Measurements from ENCODE around the gene THEM4.
A peak's percentile ranks its signal among the peaks of the same experiment; 100 is the strongest.

Gene THEM4

DNA sequence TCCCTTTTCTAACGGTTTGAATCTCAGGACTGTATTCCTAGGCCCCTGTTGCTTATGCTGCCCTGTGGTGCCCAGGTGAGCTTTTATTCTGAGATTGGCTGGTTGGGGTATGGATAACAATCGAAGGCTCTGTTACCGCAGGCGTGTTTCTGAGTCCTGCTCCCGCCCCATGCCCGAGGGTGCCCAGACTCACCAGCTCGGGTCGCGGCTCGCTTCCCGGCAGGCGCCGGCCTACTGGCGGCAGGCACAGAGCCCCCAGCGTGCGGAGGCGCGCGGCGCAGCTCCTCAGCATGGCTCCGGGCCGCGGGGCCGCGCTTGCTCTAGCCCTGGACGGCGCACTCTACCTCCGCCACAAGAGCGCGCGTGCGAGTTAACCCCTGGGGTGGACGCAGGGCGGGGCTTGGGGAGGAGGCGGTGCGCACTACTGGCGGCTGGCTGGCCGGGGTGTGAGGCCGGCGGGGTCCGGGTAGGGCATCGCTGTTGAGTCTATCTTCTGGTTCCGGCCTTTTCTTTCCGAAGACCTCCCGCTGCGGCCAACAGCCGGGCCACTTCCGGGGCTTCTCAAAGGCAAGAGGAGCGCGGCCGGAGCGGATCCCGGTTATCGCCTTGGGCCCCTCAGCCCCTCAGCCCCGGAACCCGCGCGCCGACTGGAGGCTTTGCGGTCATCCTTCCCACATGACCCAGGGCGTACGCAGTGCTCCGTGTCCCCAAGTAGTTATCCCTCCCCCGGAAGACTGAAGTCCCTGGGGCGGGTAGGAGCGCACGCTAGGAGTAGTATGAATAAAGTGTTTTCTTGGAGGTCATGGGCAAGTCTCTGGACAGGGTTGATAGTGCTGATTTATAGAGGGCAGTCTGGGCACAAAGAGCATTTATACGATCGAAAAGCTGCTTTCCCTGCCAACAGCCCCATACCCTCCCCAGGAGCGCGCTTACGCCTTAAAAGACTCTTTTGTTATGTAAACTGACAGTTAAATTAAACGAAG is at the start of gene THEM4:
TSS of gene THEM4 (minus strand) at position 345 of the 983 bp plus-strand sequence. CDS start at position 292, 53 bp downstream.
- peak; percentile 90 for DNase-seq

DNA sequence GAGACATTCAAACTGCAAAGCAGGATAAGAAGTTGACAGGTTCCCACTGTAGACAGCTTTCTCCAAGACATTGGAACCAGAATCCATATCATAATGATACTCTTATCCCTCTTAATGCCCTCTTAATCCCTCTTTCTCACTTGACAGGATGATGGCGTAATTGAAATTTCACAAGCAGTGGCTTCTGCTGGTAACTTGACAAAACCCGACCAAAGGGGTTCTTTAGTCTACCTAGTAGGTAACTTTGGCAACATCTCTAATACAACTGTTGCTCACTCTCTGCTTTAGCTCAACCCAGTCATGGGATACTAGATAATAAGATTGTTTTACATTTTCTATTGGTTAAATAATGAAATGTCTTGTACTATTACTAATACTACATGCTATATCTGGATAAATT is 49.6 kb upstream of the THEM4 start:
- no peak for DNase-seq

DNA sequence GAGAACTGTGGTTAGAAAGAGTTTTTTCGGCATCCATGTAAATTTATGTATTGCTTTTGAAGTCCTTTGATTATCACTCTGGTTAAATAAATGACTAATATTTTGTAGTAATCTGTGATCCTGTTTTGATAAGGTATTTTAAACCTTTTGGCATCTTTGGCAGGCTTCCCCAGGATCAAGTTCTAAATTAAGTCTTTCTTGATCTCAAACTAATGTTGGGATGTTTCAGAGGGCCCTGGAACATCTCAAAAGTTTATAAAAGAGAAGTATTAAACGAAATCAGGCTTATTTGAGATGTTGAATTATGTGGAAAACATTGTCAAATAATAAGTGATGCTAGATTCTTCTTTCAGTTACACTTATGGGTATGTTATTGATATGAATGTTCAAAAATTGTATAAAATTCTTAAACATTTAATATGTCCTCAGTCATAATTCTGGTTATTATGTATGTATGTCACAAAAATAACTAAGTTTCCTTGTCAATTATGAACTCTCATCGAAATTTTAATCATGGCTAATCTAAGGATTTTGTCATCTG is 47.7 kb upstream of the THEM4 start:
- DNase-seq = no peak

DNA sequence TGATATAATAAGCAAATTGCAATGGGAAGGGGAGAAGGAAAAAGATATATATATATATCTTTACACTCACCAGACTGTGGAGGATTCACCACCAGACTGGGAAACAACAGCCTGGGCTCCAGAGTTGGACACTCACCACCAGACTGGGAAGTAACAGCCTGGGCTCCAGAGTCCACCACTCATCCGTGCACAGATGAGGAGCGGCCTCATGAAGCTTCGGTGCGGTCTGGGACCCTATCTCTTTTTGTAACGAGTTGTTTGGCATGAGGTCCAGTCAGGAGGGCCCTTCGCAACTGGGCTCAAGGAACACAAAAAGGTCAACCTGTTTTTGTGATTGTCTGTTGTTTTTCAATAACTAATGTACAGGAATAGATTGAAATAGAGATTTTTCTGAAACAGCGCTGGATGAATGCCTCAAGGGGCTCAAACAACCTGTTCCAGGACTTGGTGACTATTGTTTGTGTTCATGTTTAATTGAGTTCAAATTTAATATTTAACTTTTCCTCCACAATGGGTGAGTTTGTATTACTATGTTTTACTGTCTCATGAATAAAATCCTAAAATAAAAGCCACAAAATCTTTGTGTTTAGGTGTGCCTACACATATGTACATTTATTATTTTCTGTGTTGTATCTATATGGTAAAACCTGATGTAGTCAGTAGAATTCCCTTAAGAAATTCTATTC is 44.2 kb upstream of the THEM4 start:
- DNase-seq = no peak

DNA sequence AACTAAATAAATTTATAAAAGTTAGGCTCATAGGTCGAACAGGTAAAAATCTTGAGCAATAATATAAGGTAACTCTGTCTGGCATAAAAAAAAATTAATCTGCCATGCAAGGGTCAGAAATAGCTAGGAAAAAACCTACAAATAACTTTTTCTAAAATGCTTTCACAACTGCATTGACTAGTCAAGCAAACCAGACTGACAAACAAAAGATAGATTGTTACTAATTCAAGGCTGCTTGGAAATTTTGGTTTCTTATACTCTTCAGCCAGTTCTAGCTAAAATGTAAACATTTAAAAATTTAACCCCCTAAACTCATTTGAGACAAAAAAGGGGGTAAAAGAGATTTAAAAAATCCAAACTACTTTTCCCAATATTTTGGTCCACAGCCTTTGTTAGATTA is 43.5 kb upstream of the THEM4 start:
- DNase-seq = no peak

DNA sequence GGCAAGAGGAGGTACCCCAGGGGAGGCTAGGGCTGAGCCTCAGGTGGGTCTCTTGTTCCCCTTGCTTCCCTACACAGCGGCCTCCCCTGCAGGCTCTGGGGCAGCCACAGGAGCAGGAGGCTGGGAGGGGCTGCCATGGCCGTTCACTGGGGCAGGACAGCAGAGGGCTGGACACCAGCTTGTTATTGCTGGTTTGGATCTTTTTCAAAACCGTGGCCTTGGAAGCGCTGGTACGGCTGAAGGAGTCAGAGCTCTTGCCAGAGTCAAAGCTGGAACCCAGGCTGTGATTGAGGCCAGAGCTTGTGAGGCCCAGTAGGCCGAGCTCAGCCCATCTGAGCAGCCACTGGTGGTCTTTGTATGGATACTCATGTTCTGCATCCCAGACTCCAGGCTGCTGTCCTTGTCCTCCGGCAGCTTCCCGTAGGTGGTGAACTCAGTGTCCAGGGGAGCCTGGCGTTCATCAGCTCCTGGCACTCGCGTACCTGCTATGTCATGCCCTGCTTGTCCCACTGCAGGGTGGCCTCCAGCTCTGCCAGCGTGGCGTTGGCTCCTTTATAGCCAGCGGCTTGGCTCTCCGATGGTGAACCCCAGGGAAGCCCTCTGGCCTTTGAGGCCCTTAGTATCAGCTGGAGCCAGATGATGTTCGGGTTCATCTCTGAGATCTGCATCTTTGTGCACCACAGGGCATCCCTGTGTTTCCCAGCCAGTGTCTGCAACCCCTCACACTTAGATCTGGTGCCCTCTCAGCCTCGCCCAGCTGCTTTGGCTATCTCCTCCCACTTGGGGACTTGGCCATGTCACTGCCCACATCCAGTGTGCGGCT is 40.3 kb upstream of the THEM4 start:
- no peak for DNase-seq

DNA sequence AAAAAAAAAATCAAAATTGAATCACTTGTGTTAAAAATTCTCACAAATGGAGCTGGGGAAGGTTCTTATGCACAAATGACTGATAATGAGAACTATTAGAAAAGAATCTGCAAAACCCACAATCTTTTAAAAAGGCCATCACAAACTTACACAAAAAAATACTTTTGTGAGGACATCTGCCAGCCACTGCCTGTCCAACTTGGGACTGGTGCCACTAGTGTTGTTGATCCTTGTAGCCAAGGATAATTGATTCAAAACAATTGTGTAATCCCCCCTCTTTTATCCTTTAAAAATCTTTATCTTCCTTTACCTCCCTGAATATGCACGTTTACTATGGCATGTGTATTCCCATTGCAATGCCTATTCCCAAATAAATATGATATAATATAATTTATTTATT is 39.2 kb upstream of the THEM4 start:
- DNase-seq = no peak

DNA sequence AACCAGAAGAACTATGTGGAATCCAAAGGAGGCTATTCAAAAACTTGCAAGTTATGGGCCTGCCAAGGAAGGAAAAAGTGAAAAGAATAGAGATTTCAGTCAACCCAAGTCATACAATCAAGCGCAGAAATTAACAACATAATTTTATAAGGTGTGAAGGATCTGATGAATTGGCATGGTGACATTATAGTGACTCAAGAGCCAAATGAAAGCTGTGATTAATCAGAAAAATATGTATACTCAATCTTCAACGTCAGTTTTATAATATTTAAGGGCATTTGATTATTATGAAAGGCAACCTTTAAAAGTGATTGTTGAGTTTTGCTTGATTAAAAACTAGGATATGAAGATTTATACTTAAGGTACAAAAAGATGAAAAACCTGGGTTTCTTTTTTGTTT is 37.8 kb upstream of the THEM4 start:
- DNase-seq = no peak

DNA sequence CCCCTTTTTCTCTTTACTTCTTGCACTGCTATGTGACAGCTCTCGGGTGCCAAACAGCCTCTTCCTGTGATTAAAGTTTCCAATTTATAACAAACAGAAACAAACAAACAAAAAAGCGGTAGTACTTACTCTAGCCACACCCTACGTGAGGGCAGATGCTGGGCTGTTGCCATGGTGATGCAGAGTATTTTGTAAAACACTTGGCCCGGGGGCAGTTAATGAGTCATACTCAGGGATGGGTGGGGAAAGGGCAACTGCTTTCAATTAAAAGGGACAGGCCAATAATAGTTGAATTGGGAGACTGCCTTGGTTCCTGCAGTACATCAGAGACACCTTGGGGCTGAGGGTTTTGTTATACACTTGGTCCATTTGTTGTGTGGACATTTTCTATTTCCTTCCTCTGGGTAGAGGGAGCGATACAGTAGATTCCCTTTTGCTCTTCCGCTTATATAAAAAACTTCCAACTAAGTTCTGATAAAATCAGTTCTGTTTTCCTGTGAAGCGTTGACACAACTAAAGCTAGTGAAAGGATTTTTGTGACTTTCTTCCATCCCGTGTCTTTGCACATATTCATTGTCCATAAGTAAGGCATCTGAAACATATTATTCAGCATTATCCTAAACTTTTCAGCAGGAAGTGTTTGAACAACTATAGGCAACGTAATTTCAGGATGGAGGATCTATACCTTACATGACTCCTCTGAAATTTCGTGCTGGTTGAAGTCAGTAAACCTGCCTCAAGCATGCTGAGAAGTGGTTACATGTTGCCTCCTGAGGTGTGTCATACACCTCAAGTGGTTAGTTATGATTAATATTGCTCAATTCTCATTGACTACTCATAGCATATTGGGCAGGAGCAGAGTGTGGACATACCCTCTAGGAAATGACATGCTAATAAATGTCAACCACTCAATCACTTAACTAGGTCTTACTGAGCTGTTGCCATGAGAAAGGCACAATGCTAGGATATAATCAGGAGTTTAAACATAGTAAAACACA is 36.7 kb upstream of the THEM4 start:
- DNase-seq = peak; percentile 78

DNA sequence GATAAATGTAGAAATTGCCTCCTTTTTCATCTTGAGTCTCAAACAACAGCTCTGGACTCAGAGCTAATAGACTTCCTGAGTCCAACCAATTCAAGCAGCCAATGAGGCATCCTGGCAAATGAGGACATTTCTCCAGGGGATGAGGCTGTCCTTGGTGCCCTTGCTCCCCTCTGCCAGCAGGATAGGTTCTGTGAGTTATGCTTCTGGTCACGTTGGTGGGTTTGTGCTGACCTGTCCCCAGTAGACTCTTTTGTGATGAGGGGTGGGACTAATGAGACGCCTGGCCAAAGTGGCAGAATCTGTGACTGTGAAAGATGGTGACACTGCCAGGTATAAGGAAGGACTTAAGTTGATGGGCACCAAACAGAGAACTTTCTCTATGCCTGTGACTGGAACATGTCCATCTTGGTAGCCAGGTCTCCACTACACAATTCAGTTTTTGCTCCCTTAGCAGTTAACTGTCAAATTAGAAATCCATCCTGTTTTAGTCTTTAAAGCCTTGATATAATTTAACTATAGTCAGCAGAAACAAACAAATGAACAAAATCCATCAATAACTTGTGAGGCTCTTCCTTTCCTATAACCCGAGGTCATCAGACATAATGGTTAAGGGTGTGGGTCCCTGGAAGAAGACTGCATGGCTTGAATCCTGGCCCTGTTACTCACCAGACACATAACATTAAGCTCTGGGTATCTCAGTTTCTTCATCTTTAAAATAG is 35.7 kb upstream of the THEM4 start:
- no peak for DNase-seq

DNA sequence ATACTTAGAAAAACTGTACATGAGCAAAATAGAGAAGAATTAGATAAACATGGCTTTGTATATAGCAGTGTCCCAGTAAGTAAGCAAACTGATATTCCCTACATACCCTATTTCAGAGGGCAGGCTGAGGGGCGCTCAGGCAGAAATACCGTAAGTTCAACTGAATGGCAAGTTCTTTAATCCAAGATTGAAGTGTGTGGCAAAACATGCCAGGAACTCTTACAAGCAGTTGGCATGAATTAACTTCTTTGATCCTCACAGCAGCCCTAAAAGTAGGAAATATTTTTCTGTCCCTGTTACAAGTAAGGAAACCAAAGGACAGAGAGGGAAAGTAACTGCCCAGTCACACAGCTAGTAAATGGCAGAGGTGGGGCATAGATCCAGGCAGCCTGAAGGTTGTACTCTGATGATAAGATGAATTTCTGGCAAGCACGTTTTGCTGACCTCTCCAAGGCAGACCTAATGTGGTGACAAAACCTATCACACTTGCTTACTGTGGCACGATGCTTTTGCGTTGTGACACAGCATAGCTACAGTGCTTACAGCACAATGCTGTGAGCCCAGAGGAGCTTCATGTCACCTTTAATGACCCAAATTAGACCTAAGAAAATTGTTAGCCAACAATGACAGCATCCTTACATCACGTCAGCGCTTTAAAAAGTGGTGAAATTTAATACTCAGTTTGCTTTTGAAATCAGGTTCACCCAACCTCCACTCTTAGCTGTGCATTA is 35.0 kb upstream of the THEM4 start:
- DNase-seq = no peak

DNA sequence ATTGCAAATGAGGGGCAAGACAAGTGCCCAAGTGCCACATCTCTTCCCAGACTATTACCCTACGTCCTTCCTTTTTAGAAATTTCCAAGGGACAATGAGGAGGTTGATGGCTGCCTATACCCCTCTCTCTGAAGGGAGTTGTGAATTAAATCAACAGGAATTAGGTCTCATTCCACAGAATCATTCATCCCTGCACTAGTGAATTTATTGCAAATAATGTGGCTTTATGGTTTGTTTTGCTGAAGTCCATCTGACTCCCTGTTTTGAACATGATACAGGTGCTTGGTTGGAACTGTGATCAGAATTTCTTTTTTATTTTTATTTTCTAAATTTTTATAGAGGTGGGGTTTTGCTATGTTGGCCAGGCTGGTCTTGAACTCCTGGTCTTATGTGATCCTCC is 34.3 kb upstream of the THEM4 start:
- DNase-seq = no peak

DNA sequence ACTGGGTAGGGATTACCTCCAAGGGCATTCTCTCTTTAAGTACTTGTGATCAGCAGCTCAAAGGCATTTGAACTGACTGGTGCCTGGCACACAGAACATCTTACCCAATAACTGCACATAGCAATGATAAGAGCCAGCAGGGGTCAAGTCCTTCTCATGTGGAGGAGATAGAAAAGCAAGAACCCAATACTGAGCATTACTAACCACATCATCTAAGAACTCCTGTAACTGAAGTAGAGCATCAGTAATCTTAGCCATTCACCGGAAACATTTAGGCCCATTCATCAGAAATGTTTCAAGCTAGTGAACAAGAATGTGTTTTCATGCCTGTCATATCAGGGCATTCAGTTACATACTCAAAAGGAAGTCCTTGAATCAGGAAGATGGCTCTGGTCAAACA is 33.6 kb upstream of the THEM4 start:
- DNase-seq = no peak

DNA sequence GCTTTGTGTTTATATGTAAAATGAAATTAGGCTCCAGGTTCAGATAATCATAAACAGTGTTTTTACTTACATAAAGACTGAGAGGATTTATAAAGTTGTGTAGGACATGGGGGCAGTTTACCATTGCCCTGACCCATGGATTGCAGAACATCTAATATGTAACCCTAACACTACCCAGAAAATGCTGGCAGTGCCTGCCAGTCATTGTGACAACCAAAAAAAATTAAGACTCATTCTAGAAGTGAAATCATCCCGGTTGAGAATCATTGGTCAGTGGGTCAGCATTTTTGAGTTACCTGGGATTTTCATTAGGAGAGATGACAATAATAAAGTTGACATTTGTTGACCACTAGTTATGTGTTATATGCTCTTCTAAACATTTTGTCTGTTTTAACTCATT is 31.2 kb upstream of the THEM4 start:
- DNase-seq = no peak

DNA sequence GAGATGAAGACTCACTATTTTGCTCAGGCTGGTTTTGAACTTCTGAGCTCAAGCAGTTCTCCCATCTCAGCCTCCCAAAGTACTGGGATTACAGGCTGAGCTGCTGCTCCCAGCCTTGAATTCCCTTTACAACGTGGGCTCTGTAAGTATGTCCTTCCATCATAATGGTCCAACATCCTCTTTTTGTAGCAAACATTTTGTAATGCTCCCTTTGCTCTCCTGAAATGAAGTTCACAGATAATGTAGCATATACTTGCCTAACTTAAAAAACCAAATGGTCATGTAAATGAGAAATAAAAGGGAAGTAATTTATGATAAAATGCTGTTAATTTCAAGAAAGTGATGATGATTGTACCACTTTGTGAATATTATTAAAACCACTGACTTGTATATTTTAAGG is 30.5 kb upstream of the THEM4 start:
- no peak for DNase-seq

DNA sequence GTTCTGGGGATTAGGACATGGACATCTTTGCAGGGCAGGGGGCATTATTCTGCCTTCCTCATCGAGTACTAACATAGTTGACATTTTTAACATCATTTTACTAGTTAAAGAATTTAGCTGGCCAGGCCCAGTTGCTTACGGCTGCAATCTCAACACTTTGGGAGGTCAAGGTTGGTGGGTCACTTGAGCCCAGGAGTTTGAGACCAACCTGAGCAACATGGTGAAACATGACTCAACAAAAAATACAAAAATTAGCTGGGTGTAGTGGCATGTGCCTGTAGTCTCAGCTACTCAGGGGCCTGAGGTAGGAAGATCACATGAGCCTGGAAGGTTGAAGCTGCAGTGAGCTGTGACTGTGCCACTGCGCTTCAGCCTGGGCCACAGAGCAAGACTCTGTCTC is 29.8 kb upstream of the THEM4 start:
- DNase-seq = no peak

DNA sequence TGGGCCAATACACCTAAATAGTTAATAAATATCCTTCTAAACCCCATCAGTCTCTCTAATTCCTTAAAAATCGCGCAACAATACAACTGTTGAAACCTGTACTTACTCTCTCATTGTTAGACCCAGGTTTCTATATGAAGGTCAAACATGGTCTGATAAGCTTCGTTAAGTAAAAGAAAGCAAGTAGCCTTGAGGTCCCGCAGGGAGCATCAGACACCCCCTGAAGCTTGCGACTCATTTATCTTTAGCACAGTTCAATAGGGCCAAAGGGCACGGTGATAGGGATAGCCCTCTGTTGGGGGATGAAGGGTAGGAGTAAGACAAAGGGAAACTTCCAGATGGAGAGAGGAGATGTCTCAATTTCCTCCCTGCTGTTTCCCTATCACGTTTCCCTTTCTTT is 27.3 kb upstream of the THEM4 start:
- DNase-seq = no peak

DNA sequence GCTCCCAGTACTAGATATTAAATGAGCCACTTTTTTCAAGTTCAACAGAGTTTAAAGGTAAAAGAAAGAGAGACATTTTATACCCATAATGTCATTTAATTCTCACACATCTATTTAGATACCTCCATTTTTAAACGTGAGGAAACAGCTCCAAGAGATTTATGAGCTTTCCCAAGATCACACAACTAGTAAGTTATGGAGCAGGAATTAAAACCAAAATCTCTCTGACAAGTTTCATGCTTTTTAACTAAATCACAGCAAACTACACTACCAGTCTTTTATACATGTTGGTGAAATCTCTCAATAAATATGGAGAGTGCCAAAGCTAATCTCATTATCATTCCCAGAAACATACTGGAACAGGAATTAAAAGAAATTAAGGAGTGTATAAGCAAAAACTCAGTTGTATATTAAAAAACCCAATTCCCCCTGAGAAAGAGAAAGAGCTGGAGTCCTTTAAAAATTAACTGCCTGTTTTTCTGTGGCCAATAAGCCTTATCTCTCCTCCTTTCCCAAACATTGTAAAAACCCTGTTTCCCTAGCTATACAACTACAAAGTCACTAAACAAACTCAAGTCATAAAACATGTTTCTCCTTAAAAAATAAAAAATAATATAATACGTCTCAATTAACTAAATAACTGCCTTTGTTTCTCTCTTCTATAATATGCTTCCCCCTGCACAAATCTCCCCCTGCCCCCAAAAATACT is 26.7 kb upstream of the THEM4 start:
- DNase-seq = no peak

DNA sequence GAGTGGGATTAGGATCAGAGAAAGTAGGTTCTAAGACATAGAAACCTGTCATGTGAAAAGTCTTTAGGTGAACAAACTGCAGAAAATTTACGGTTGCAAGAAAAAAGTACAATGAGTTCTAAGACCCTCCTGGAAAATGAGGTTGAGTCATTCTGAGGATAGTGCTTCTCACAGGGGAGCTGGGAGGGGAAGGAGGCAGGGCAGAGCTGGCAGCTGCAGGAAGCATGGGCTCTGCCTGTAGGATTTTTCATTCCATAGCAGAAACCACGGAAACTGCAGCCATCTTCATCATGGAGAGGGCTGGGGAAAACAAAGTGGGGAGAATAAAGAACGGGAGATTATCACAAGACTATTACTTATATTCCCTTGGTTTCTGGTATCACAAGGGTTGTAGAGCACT is 25.8 kb upstream of the THEM4 start:
- DNase-seq = no peak

DNA sequence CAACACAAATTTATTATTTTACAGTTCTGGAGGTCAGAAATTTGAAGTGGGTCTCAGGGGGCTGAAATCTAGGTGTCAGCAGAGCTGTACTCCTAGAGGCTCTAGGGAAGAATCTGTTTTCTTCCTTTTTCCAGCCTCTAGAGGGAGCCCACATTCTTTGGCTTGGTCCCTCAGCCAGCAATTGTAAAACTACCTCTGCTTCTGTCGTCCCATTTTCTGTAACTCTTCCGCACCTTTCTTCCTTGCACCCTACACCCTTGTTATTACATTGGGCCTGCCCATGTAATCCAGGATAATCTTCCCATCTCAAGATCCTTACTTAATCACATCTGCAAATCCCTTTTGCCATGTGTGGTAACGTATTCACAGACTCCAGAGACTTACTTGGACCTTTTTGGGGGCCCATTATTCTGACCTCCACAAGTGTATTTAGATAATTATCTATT is 24.8 kb upstream of the THEM4 start:
- peak; percentile 33 for DNase-seq

Data from activated CD4-positive, alpha-beta T cell treated with anti-CD3 and anti-CD28 coated beads, Interleukin-2, amount 50 U/mL, for 1 hour (primary cell).